HEK293 (cell line): ENCODE results near the gene AKAP17A.

ENCODE experiments used
- CTCF ChIA-PET: fragments of 350-600 bp; formaldehyde crosslinking; extraction: SDS; loops from one replicate; lab custom pipeline; 2021; ENCODE audit warnings: antibody characterized with exemption; lab: Yijun Ruan, JAX
- POLR2A ChIA-PET: fragments of 300-600 bp; formaldehyde crosslinking; extraction: SDS; loops from one replicate; lab custom pipeline; 2020; ENCODE audit warnings: antibody characterized with exemption, inconsistent platforms; lab: Yijun Ruan, JAX
- H3K27ac ChIP-seq: fragments of 200-500 bp; sonication (Bioruptor generic); 2 replicates; pipeline ENCODE4 v1.5.1; 2014; ENCODE audit warnings: low read depth, low read length, control low read depth, inconsistent platforms; ENCODE audit errors: extremely low read depth
- H3K36me3 ChIP-seq, 2 experiments: fragments of 200-500 bp in 1 of 2; sonication (Bioruptor generic) in 1 of 2; 1 replicate in 1 of 2; 2 replicates in 1 of 2; pipeline ENCODE4 v1.5.1; 2014 to 2017; ENCODE audit warnings: inconsistent platforms in 2 of 2, low read length in 2 of 2; ENCODE audit not compliant: control insufficient read depth in 2 of 2, insufficient read depth in 1 of 2
- H3K4me1 ChIP-seq: fragments of 200-500 bp; sonication (Bioruptor generic); 2 replicates; pipeline ENCODE4 v1.5.1; 2014; ENCODE audit warnings: mild to moderate bottlenecking, low read length, inconsistent platforms; ENCODE audit not compliant: control insufficient read depth, insufficient read depth
- H3K4me3 ChIP-seq: 2 replicates; pipeline ENCODE4 v1.5.1; 2011; ENCODE audit warnings: low read depth, mild to moderate bottlenecking, control low read depth, low read length, moderate library complexity
- H3K9me3 ChIP-seq: fragments of 200-500 bp; sonication (Bioruptor generic); 2 replicates; pipeline ENCODE4 v1.5.1; 2014; ENCODE audit warnings: low read depth, low read length, inconsistent platforms; ENCODE audit not compliant: control insufficient read depth, insufficient read depth
- AEBP2 ChIP-seq: fragments of 450-650 bp; formaldehyde crosslinking; IDR thresholded peaks from 2 replicates; pipeline ENCODE4 v1.5.1; 2016; ENCODE audit warnings: missing biosample characterization, missing genetic modification characterization, borderline replicate concordance
- CTCF ChIP-seq: fragments of 450-650 bp; formaldehyde crosslinking; IDR thresholded peaks from 2 replicates; pipeline ENCODE4 v1.5.1; 2016; ENCODE audit warnings: missing biosample characterization, missing genetic modification characterization
- INSM2 ChIP-seq: fragments of 450-650 bp; formaldehyde crosslinking; IDR thresholded peaks from 2 replicates; pipeline ENCODE4 v1.5.1; 2016; ENCODE audit warnings: missing biosample characterization, missing genetic modification characterization
- PATZ1 ChIP-seq: fragments of 450-650 bp; formaldehyde crosslinking; IDR thresholded peaks from 2 replicates; pipeline ENCODE4 v1.5.1; 2016; ENCODE audit warnings: missing biosample characterization, missing genetic modification characterization
- PRDM6 ChIP-seq: fragments of 450-650 bp; formaldehyde crosslinking; IDR thresholded peaks from 2 replicates; pipeline ENCODE4 v1.5.1; 2017; ENCODE audit warnings: missing biosample characterization, missing genetic modification characterization
- ZBTB44 ChIP-seq: fragments of 450-650 bp; IDR thresholded peaks from 2 replicates; pipeline ENCODE4 v1.5.1; 2018; ENCODE audit warnings: missing biosample characterization, mild to moderate bottlenecking, missing genetic modification characterization
- ZBTB8A ChIP-seq: fragments of 450-650 bp; formaldehyde crosslinking; IDR thresholded peaks from 2 replicates; pipeline ENCODE4 v1.5.1; 2016; ENCODE audit warnings: missing biosample characterization, missing genetic modification characterization
- ZNF132 ChIP-seq: fragments of 450-650 bp; formaldehyde crosslinking; IDR thresholded peaks from 2 replicates; pipeline ENCODE4 v1.5.1; 2017; ENCODE audit warnings: missing biosample characterization, missing genetic modification characterization, borderline replicate concordance
- ZNF221 ChIP-seq: fragments of 450-650 bp; formaldehyde crosslinking; IDR thresholded peaks from 2 replicates; pipeline ENCODE4 v1.5.1; 2017; ENCODE audit warnings: missing biosample characterization, missing genetic modification characterization, borderline replicate concordance
- ZNF354C ChIP-seq: fragments of 450-650 bp; formaldehyde crosslinking; IDR thresholded peaks from 2 replicates; pipeline ENCODE4 v1.5.1; 2016; ENCODE audit warnings: missing biosample characterization, missing genetic modification characterization, low read depth, borderline replicate concordance
- ZNF362 ChIP-seq: fragments of 450-650 bp; formaldehyde crosslinking; IDR thresholded peaks from 2 replicates; pipeline ENCODE4 v1.5.1; 2016; ENCODE audit warnings: missing biosample characterization, missing genetic modification characterization
- ZNF394 ChIP-seq: fragments of 450-650 bp; formaldehyde crosslinking; IDR thresholded peaks from 2 replicates; pipeline ENCODE4 v1.5.1; 2016; ENCODE audit warnings: missing biosample characterization, missing genetic modification characterization, mild to moderate bottlenecking, moderate library complexity, borderline replicate concordance
- ZNF513 ChIP-seq: fragments of 450-650 bp; IDR thresholded peaks from 2 replicates; pipeline ENCODE4 v1.5.1; 2018; ENCODE audit warnings: missing biosample characterization, missing genetic modification characterization
- ZNF549 ChIP-seq: fragments of 450-650 bp; IDR thresholded peaks from 2 replicates; pipeline ENCODE4 v1.5.1; 2018; ENCODE audit warnings: missing biosample characterization, missing genetic modification characterization, mild to moderate bottlenecking, inconsistent platforms, moderate library complexity
- ZNF558 ChIP-seq: fragments of 450-650 bp; formaldehyde crosslinking; IDR thresholded peaks from 2 replicates; pipeline ENCODE4 v1.5.1; 2016; ENCODE audit warnings: missing biosample characterization, missing genetic modification characterization
- ZNF621 ChIP-seq: fragments of 450-650 bp; formaldehyde crosslinking; IDR thresholded peaks from 2 replicates; pipeline ENCODE4 v1.5.1; 2017; ENCODE audit warnings: missing biosample characterization, missing genetic modification characterization
- ZNF791 ChIP-seq: fragments of 450-650 bp; formaldehyde crosslinking; IDR thresholded peaks from 2 replicates; pipeline ENCODE4 v1.5.1; 2016; ENCODE audit warnings: missing biosample characterization, missing genetic modification characterization
- ZSCAN23 ChIP-seq: fragments of 450-650 bp; formaldehyde crosslinking; IDR thresholded peaks from 2 replicates; pipeline ENCODE4 v1.5.1; 2016; ENCODE audit warnings: missing biosample characterization, missing genetic modification characterization

Gene AKAP17A

GRCh38 chrX:1629244-1629643 lies 37.8 kb downstream of the AKAP17A start:
- ChIA-PET CTCF (no interaction called here), POLR2A (no interaction called here)
- Histone ChIP-seq H3K9me3 (no peaks in the 10 kb centered on the region), H3K4me3 (no peak overlapping the region), H3K27ac (no peak overlapping the region), H3K36me3 (no peaks in the 10 kb centered on the region), H3K4me1 (no peaks in the 10 kb centered on the region)
- TF ChIP-seq AEBP2 (tag by site-specific recombination) = no peak
- no peak for TF ChIP-seq ZSCAN23 (tag by site-specific recombination)
- no peak for TF ChIP-seq ZNF354C (tag by site-specific recombination)
- no peak for TF ChIP-seq PRDM6 (tag by site-specific recombination)
- TF ChIP-seq PATZ1 (tag by site-specific recombination) = no peak
- no peak for TF ChIP-seq CTCF
- TF ChIP-seq ZNF132 (tag by site-specific recombination) = no peak
- TF ChIP-seq INSM2 (tag by site-specific recombination) = no peak
- no peak for TF ChIP-seq ZNF558 (tag by site-specific recombination)
- TF ChIP-seq ZNF513 = no peak
- TF ChIP-seq ZBTB44 (tag by site-specific recombination) = no peak
- no peak for TF ChIP-seq ZNF221 (tag by site-specific recombination)
- TF ChIP-seq ZNF394 (tag by site-specific recombination) = no peak
- no peak for TF ChIP-seq ZBTB8A (tag by site-specific recombination)
- TF ChIP-seq ZNF621 (tag by site-specific recombination) = no peak
- no peak for TF ChIP-seq ZNF362 (tag by site-specific recombination)
- no peak for TF ChIP-seq ZNF791 (tag by site-specific recombination)
- TF ChIP-seq ZNF549 = no peak
